GM04504 (cell line): ENCODE results near the gene BMP6.
A peak's percentile ranks its signal among the peaks of the same experiment; 100 is the strongest.

ENCODE experiments used
- DNase-seq: peaks from one replicate; pipeline ENCODE4 v3.0.0-alpha.2; 2012; ENCODE audit warnings: low read depth

Gene BMP6

GRCh38 chr6:7832904-7833750, 107.2 kb downstream of the BMP6 start:
- no peak for DNase-seq

GRCh38 chr6:7833751-7834070, 107.8 kb downstream of the BMP6 start:
- no peak for DNase-seq

GRCh38 chr6:7836371-7837026, 110.6 kb downstream of the BMP6 start:
- no peak for DNase-seq

- DNase-seq = no peak
Observed at GRCh38 chr6:7841781-7842468, 116.0 kb downstream of the BMP6 start.

GRCh38 chr6:7846966-7847818, 121.3 kb downstream of the BMP6 start:
- peak; percentile 15 for DNase-seq

GRCh38 chr6:7848229-7848628, 122.3 kb downstream of the BMP6 start:
- DNase-seq = no peak

GRCh38 chr6:7851780-7852179, 125.9 kb downstream of the BMP6 start:
- no peak for DNase-seq

GRCh38 chr6:7859591-7859990, 133.7 kb downstream of the BMP6 start:
- no peak for DNase-seq

- DNase-seq = no peak
Observed at GRCh38 chr6:7865781-7866180, 139.9 kb downstream of the BMP6 start.

GRCh38 chr6:7866526-7866925, 140.6 kb downstream of the BMP6 start:
- no peak for DNase-seq

- DNase-seq = no peak
Observed at GRCh38 chr6:7868926-7869325, 143.0 kb downstream of the BMP6 start.

GRCh38 chr6:7878401-7878964, 152.6 kb downstream of the BMP6 start:
- DNase-seq = no peak

- DNase-seq = no peak
Observed at GRCh38 chr6:7879043-7879442, 153.1 kb downstream of the BMP6 start.

- DNase-seq = no peak
Observed at GRCh38 chr6:7879579-7879978, 153.7 kb downstream of the BMP6 start.

GRCh38 chr6:7879980-7880717, 154.2 kb downstream of the BMP6 start:
- DNase-seq = no peak

GRCh38 chr6:7880718-7881107, 154.8 kb downstream of the BMP6 start:
- no peak for DNase-seq

GRCh38 chr6:7881765-7882500, 156.0 kb downstream of the BMP6 start:
- no peak for DNase-seq

GRCh38 chr6:7882505-7883257, 156.8 kb downstream of the BMP6 start:
- no peak for DNase-seq

- no peak for DNase-seq
Observed at GRCh38 chr6:7883381-7883780, 157.5 kb downstream of the BMP6 start.

GRCh38 chr6:7886132-7886531, 160.2 kb downstream of the BMP6 start:
- DNase-seq = no peak
